Measurements from ENCODE around the gene BLCAP.
A peak's percentile ranks its signal among the peaks of the same experiment; 100 is the strongest.

The BLCAP gene

GRCh38 chr20:37565134-37565811, 37.6 kb upstream of the BLCAP start:
- H3K4me3 ChIP-seq (ENCODE audit: low read depth, low read length), result no peak overlapping the region
- no peaks in the 10 kb centered on the region for H3K36me3 ChIP-seq
- no peaks in the 10 kb centered on the region; the same call in 1 of the 2 replicates for H3K9me3 ChIP-seq
- no peak for TF ChIP-seq CTCF (IDR thresholded peaks at IDR 0.05; ENCODE audit: low read depth, low read length)
- peaks cover 6% of the 10 kb centered on the region for H3K4me1 ChIP-seq
- no peaks in the 10 kb centered on the region for H3K27me3 ChIP-seq
- peak; percentile 33 for DNase-seq

- peak; percentile 72 for DNase-seq
- H3K4me3 ChIP-seq (ENCODE audit: low read depth, low read length), result no peak overlapping the region
- H3K4me1 ChIP-seq, result peaks cover 6% of the 10 kb centered on the region
- H3K36me3 ChIP-seq, result no peaks in the 10 kb centered on the region
- no peaks in the 10 kb centered on the region; the same call in 1 of the 2 replicates for H3K9me3 ChIP-seq
- no peaks in the 10 kb centered on the region for H3K27me3 ChIP-seq
- TF ChIP-seq CTCF (IDR thresholded peaks at IDR 0.05; ENCODE audit: low read depth, low read length), result peak; percentile 93
These were observed 36.9 kb upstream of the BLCAP start for GRCh38 chr20:37564388-37565133.

GRCh38 chr20:37564016-37564387, 36.3 kb upstream of the BLCAP start:
- Histone ChIP-seq H3K36me3 (no peaks in the 10 kb centered on the region), H3K27me3 (no peaks in the 10 kb centered on the region), H3K4me1 (peaks cover 6% of the 10 kb centered on the region), H3K9me3 (no peaks in the 10 kb centered on the region; the same call in 1 of the 2 replicates), H3K4me3 (ENCODE audit: low read depth, low read length) (no peak overlapping the region)
- DNase-seq, result no peak
- TF ChIP-seq CTCF (IDR thresholded peaks at IDR 0.05; ENCODE audit: low read depth, low read length), result no peak

- no peak for DNase-seq
- Histone ChIP-seq H3K27me3 (no peaks in the 10 kb centered on the region), H3K9me3 (no peaks in the 10 kb centered on the region; the same call in 1 of the 2 replicates), H3K4me3 (ENCODE audit: low read depth, low read length) (no peak overlapping the region), H3K4me1 (peaks cover 6% of the 10 kb centered on the region), H3K36me3 (no peaks in the 10 kb centered on the region)
- no peak for TF ChIP-seq CTCF (IDR thresholded peaks at IDR 0.05; ENCODE audit: low read depth, low read length)
These were observed 35.2 kb upstream of the BLCAP start for GRCh38 chr20:37562695-37563480.

- Histone ChIP-seq H3K27me3 (no peaks in the 10 kb centered on the region), H3K4me1 (peaks cover 6% of the 10 kb centered on the region), H3K9me3 (no peaks in the 10 kb centered on the region), H3K4me3 (ENCODE audit: low read depth, low read length) (no peak overlapping the region), H3K36me3 (no peaks in the 10 kb centered on the region)
- DNase-seq, result no peak
- no peak for TF ChIP-seq CTCF (IDR thresholded peaks at IDR 0.05; ENCODE audit: low read depth, low read length)
These were observed 33.0 kb upstream of the BLCAP start for GRCh38 chr20:37560629-37561028.

All from BE2C (cell line).